Activated naive CD8-positive, alpha-beta T cell treated with anti-CD3 and anti-CD28 coated beads for 36 hours (primary cell): ENCODE results near the gene KRTAP29-1. TPM values are rescaled to one million over a fixed set of nuclear protein-coding genes. Genes with fewer than 3 reads are reported as not detected.
"Not testable (repeated sequence)": the region's sequence is repeated elsewhere in the genome, so short reads cannot be mapped to it uniquely, and the experiment has no call there.

Source experiments
- DNase-seq: peaks from one replicate; pipeline ENCODE4 v3.0.0; 2021
- H3K27ac Mint-ChIP-seq: one replicate; pipeline ENCODE4 v1.8.0; 2022; ENCODE audit warnings: mild to moderate bottlenecking, moderate library complexity, mixed read lengths
- H3K27me3 Mint-ChIP-seq: one replicate; pipeline ENCODE4 v1.8.0; 2022; ENCODE audit warnings: mild to moderate bottlenecking, mixed read lengths
- H3K36me3 Mint-ChIP-seq: one replicate; pipeline ENCODE4 v1.8.0; 2021; ENCODE audit warnings: mild to moderate bottlenecking, mixed read lengths
- H3K4me1 Mint-ChIP-seq: one replicate; pipeline ENCODE4 v1.8.0; 2021; ENCODE audit warnings: mixed read lengths
- H3K4me3 Mint-ChIP-seq: one replicate; pipeline ENCODE4 v1.8.0; 2022; ENCODE audit warnings: mild to moderate bottlenecking, moderate library complexity, mixed read lengths
- H3K9me3 Mint-ChIP-seq: one replicate; pipeline ENCODE4 v1.8.0; 2022; ENCODE audit warnings: mixed read lengths
- total RNA-seq, 2 experiments: library from RNA; stranded (reverse); gene quantifications; one replicate each; pipeline ENCODE4 v1.2.3, GENCODE V29; 2021

The KRTAP29-1 gene, protein sequence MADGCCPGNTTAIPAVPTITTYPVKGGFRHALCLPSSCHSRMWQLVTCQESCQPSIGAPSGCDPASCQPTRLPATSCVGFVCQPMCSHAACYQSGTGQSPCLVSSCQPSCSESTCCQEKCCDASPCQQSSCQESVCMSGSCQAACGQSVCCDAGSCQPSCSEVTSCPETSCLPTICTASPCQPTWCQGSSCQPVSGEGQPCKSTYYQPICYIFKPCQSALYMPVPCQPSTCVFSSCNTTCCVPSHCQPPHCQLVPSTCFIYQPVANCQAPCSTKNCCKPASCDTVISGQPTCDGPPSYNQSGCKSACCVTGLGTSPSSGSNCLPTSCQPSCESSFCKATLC
- total RNA-seq: not detected

GRCh38 chr17:41301916-41302901, at the start of gene KRTAP29-1:
TSS of gene KRTAP29-1 (minus strand) at chr17:41302851. CDS start at chr17:41302851, 0 bp downstream.
- peaks cover 5% of the 10 kb centered on the region for H3K9me3 Mint-ChIP-seq
- DNase-seq: no peak
- H3K4me3 Mint-ChIP-seq: no peak within 1 kb of the TSS
- H3K36me3 Mint-ChIP-seq: no peaks in the 10 kb centered on the region
- H3K4me1 Mint-ChIP-seq: peaks cover 19% of the 10 kb centered on the region
- H3K27me3 Mint-ChIP-seq: no peaks in the 10 kb centered on the region
- H3K27ac Mint-ChIP-seq: no peak within 1 kb of the TSS

GRCh38 chr17:41351177-41351576, 48.5 kb upstream of the KRTAP29-1 start:
- H3K4me3 Mint-ChIP-seq: no peak overlapping the region
- no peaks in the 10 kb centered on the region for H3K36me3 Mint-ChIP-seq
- no peak overlapping the region for H3K27ac Mint-ChIP-seq
- peaks cover 4% of the 10 kb centered on the region for H3K4me1 Mint-ChIP-seq
- H3K27me3 Mint-ChIP-seq: no peaks in the 10 kb centered on the region
- DNase-seq: no peak
- peaks cover under 1% of the 10 kb centered on the region for H3K9me3 Mint-ChIP-seq

GRCh38 chr17:41350381-41350878, 47.8 kb upstream of the KRTAP29-1 start, which contains the start of gene KRT33A:
TSS of gene KRT33A (minus strand) at chr17:41350828. CDS start at chr17:41350767, 61 bp downstream.
- not testable (repeated sequence) for H3K9me3 Mint-ChIP-seq

DNA sequence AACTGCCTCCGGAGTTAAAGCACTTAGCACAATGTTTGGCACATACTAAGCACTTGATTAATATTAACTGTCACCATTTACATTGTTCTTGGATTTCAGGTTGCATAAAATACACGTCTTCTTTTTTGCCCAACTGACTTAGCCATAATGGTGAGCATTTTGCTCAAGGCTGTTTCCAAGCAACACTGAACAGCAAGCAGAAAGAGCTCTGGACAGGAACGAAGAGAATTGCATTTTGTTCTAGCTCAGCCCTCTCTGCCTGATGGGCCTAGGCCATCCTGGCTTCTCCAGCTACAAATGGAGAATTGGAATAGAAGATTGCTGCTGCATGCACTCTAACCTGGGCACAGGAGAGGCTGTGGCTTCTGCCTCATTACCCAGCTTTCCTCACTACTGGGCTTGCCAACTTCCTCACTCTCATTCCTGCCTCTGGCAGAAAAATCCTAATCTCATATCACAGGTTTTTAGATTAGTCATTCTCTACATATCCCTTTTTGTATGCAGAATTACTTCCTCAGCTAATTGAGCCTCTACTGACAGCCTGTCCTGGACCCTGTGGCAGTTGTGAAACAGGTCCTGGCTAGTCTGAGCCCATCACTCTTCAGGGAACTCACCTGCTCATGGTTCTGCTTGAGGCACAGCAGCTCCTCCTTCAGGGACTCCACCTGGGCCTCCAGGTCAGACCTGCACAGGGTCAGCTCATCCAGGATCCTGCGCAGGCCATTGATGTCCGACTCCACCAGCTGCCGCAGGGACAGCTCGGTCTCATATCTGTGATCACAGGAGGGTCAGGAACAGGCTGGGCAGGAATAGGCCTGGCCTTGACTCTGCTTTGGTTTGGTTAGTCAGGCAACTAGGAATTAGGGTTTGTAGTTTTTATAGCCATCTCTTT, 45.5 kb upstream of the KRTAP29-1 start:
- peaks cover 3% of the 10 kb centered on the region for H3K9me3 Mint-ChIP-seq
- no peaks in the 10 kb centered on the region for H3K27me3 Mint-ChIP-seq
- H3K4me3 Mint-ChIP-seq: no peak overlapping the region
- H3K4me1 Mint-ChIP-seq: peaks cover 6% of the 10 kb centered on the region
- H3K36me3 Mint-ChIP-seq: peaks cover 5% of the 10 kb centered on the region
- no peak for DNase-seq
- H3K27ac Mint-ChIP-seq: no peak overlapping the region

More at GRCh38 chr17:41350381-41350878, 47.8 kb upstream of the KRTAP29-1 start, which contains the start of gene KRT33A:
- not testable (repeated sequence) for DNase-seq, H3K36me3 Mint-ChIP-seq, H3K4me1 Mint-ChIP-seq, H3K27ac Mint-ChIP-seq, H3K27me3 Mint-ChIP-seq, H3K4me3 Mint-ChIP-seq

- peaks cover 14% of the 10 kb centered on the region for H3K4me1 Mint-ChIP-seq
- H3K36me3 Mint-ChIP-seq: peaks cover 13% of the 10 kb centered on the region
- H3K27me3 Mint-ChIP-seq, H3K27ac Mint-ChIP-seq, H3K4me3 Mint-ChIP-seq, DNase-seq: not testable (repeated sequence)
- H3K9me3 Mint-ChIP-seq: peaks cover 10% of the 10 kb centered on the region
Observed at GRCh38 chr17:41346421-41346820, 43.8 kb upstream of the KRTAP29-1 start.

GRCh38 chr17:41345992-41346391, 43.3 kb upstream of the KRTAP29-1 start:
- H3K27me3 Mint-ChIP-seq: no peaks in the 10 kb centered on the region
- H3K4me1 Mint-ChIP-seq: peaks cover 19% of the 10 kb centered on the region
- peaks cover 13% of the 10 kb centered on the region for H3K36me3 Mint-ChIP-seq
- H3K9me3 Mint-ChIP-seq: peaks cover 10% of the 10 kb centered on the region
- no peak overlapping the region for H3K27ac Mint-ChIP-seq
- H3K4me3 Mint-ChIP-seq: no peak overlapping the region
- DNase-seq: no peak

- Mint-ChIP-seq H3K9me3 (peaks cover 10% of the 10 kb centered on the region), H3K4me3 (no peak overlapping the region), H3K4me1 (peaks cover 47% of the 10 kb centered on the region), H3K27ac (no peak overlapping the region), H3K27me3 (no peaks in the 10 kb centered on the region), H3K36me3 (peaks cover 13% of the 10 kb centered on the region)
- DNase-seq: no peak
Observed at GRCh38 chr17:41343029-41343428, 40.4 kb upstream of the KRTAP29-1 start.

DNA sequence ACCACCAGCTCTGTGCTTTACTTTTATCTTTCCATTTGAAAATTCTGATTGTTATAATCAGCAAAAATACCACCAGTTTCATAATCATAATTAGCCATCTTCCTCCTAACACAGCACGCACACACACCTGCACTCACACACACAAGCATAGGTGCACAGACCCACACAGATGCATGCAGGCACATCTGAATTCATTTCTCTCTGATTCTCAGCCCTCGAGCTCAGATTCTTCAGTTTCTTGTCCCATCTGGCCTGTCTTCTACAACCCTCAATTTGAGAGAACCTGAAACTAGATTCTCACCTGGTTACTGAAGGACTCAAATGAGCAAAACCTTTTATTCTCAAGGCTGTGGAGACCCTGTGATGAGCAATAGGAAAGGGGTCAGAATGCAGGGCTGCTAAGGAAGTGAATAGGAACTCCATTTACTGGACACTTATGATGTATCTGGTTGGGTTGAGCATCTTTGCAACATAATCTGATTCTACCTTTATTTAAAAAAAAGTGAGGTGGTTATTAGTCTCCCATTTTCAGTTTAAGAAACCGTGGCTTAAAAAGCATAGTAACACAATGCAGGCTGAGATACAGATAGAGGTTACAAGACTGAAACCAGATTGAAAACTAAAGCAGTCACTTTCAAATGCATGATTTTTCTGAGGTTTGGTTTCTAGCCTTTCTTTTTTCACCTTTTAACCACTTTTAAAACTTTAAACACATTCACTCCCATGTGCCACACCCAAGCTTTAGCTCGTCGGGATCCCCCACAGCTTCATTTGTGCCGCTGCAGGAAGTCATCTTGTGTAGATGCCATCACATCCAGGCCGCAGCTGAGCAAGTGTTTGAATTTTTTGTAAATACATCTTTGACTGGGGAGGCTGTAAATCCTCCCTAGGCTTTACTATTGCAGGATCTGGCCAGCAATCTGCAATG, 38.5 kb upstream of the KRTAP29-1 start:
- peak overlapping the region; percentile 8 for H3K4me3 Mint-ChIP-seq
- H3K27me3 Mint-ChIP-seq: no peaks in the 10 kb centered on the region
- DNase-seq: peak; percentile 56
- H3K36me3 Mint-ChIP-seq: peaks cover 13% of the 10 kb centered on the region
- peak overlapping the region; percentile 55 for H3K27ac Mint-ChIP-seq
- peaks cover 10% of the 10 kb centered on the region for H3K9me3 Mint-ChIP-seq
- H3K4me1 Mint-ChIP-seq: peaks cover 50% of the 10 kb centered on the region

- no peak overlapping the region for H3K27ac Mint-ChIP-seq
- H3K36me3 Mint-ChIP-seq: peaks cover 13% of the 10 kb centered on the region
- no peak for DNase-seq
- H3K4me1 Mint-ChIP-seq: peaks cover 55% of the 10 kb centered on the region
- H3K9me3 Mint-ChIP-seq: peaks cover 10% of the 10 kb centered on the region
- H3K4me3 Mint-ChIP-seq: peak overlapping the region; percentile 16
- H3K27me3 Mint-ChIP-seq: no peaks in the 10 kb centered on the region
Observed at GRCh38 chr17:41340494-41340893, 37.8 kb upstream of the KRTAP29-1 start.

- Mint-ChIP-seq H3K4me3 (no peak overlapping the region), H3K27me3 (no peaks in the 10 kb centered on the region), H3K9me3 (peaks cover 10% of the 10 kb centered on the region), H3K27ac (no peak overlapping the region), H3K4me1 (peaks cover 62% of the 10 kb centered on the region), H3K36me3 (peaks cover 13% of the 10 kb centered on the region)
- no peak for DNase-seq
Observed at GRCh38 chr17:41339571-41340172, 37.0 kb upstream of the KRTAP29-1 start.

GRCh38 chr17:41338961-41339485, 36.4 kb upstream of the KRTAP29-1 start:
- peaks cover 67% of the 10 kb centered on the region for H3K4me1 Mint-ChIP-seq
- peaks cover 13% of the 10 kb centered on the region for H3K36me3 Mint-ChIP-seq
- H3K27me3 Mint-ChIP-seq: no peaks in the 10 kb centered on the region
- no peak overlapping the region for H3K4me3 Mint-ChIP-seq
- peaks cover 10% of the 10 kb centered on the region for H3K9me3 Mint-ChIP-seq
- DNase-seq: no peak
- H3K27ac Mint-ChIP-seq: no peak overlapping the region

DNA sequence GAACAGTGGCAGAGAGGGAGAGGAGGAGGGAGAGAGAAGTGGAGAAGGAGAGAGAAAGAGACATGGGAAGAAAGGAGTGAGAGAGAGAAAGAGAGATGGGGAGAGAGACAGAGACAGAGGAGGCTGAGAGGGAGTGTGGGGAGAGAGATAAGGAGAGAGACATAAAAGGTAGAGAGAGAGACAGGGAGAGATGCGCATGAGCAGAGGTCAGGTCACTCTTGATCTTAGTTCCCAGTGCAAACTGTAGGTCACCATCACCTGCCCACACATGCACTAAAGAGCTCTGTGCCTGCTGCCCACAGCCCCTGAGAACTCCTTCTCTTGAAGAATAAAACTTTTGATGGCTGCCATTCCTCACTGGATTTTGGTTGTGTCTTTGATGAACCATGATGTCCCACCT, 33.1 kb upstream of the KRTAP29-1 start:
- no peak overlapping the region for H3K27ac Mint-ChIP-seq
- H3K4me1 Mint-ChIP-seq: peaks cover 50% of the 10 kb centered on the region
- no peaks in the 10 kb centered on the region for H3K9me3 Mint-ChIP-seq
- H3K27me3 Mint-ChIP-seq: no peaks in the 10 kb centered on the region
- DNase-seq: no peak
- no peak overlapping the region for H3K4me3 Mint-ChIP-seq
- no peaks in the 10 kb centered on the region for H3K36me3 Mint-ChIP-seq
